Right lobe of liver (tissue), 4 donors: ENCODE data around the gene VAMP5.

Experiments used
- POLR2A ChIP-seq: fragments of 450-650 bp; IDR thresholded peaks from one replicate; pipeline ENCODE4 v1.6.1; 2017; ENCODE audit warnings: antibody characterized with exemption, mild to moderate bottlenecking
- TF ChIP-seq, protein P1 (sequence below), 4 donors: fragments of 200-600 bp in 3 of 4; fragments of 450-650 bp in 1 of 4; IDR thresholded peaks; one replicate each; pipeline versions ENCODE4 v1.5.1 to v1.8.0; 2016 to 2022; ENCODE audit warnings: antibody characterized with exemption in 4 of 4, mild to moderate bottlenecking in 2 of 4
- donor health status: DM: no; HTN: no; CAD: no.
- donor health status: DM: no; HTN: no; CAD: no.
- donor health status: DM: no; HTN: yes; CAD: no.

- TF ChIP-seq, protein P1, sequence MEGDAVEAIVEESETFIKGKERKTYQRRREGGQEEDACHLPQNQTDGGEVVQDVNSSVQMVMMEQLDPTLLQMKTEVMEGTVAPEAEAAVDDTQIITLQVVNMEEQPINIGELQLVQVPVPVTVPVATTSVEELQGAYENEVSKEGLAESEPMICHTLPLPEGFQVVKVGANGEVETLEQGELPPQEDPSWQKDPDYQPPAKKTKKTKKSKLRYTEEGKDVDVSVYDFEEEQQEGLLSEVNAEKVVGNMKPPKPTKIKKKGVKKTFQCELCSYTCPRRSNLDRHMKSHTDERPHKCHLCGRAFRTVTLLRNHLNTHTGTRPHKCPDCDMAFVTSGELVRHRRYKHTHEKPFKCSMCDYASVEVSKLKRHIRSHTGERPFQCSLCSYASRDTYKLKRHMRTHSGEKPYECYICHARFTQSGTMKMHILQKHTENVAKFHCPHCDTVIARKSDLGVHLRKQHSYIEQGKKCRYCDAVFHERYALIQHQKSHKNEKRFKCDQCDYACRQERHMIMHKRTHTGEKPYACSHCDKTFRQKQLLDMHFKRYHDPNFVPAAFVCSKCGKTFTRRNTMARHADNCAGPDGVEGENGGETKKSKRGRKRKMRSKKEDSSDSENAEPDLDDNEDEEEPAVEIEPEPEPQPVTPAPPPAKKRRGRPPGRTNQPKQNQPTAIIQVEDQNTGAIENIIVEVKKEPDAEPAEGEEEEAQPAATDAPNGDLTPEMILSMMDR (IDR thresholded peaks at IDR 0.05) = no peak
- TF ChIP-seq POLR2A = no peak
These were observed 11.7 kb downstream of the VAMP5 start for GRCh38 chr2:85596026-85596333.
